GM23248 (cell line): ENCODE measurements around the gene VWA8.

Source experiments
- EZH2 ChIP-seq: fragments of 200-600 bp; sonication (generic); IDR thresholded peaks from 2 replicates; pipeline ENCODE4 v1.6.1; 2018; ENCODE audit warnings: antibody characterized with exemption, mild to moderate bottlenecking; ENCODE audit not compliant: insufficient read depth, poor library complexity, severe bottlenecking
- EZH2phosphoT487 ChIP-seq: fragments of 200-600 bp; sonication (generic); IDR thresholded peaks from 2 replicates; pipeline ENCODE4 v1.6.1; 2018; ENCODE audit warnings: antibody characterized with exemption, moderate library complexity, mild to moderate bottlenecking, low read depth; ENCODE audit not compliant: insufficient read depth

DNA sequence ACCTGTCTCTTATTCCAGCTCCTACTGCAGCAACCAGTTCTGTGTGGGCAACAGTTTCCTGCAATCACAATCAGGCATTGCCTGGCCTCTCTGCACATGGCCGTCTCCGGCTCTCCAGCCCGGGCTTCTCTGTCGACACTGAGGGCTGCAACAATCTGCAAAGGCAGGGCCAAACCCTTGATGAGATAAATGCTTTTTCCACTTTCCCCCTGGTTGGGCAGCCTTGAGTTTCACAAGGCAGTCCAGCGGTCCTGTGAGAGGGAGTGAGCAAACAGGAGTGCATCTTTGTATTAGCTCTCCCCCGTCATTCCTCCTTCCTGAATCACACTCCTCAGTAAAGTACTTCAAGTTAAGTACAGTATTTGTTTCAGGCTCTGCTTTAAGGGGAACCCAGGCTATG, 40.7 kb upstream of the VWA8 start:
- TF ChIP-seq EZH2, result no peak
- no peak for TF ChIP-seq EZH2phosphoT487
